Eye (tissue), 1 donor: Measurements from ENCODE around the gene EVI5L.
A peak's percentile ranks its signal among the peaks of the same experiment; 100 is the strongest.

ENCODE experiments used
- DNase-seq: peaks from one replicate; pipeline ENCODE4 v3.0.0-alpha.2; 2015

Gene EVI5L

GRCh38 chr19:7861619-7862412 is 31.8 kb downstream of the EVI5L start:
- DNase-seq, result no peak

- DNase-seq, result peak; percentile 92
Measured at GRCh38 chr19:7862413-7862951, 32.5 kb downstream of the EVI5L start.

- peak; percentile 61 for DNase-seq
Measured at GRCh38 chr19:7863157-7863970, 33.3 kb downstream of the EVI5L start.

GRCh38 chr19:7863971-7864689 is 34.1 kb downstream of the EVI5L start:
- DNase-seq, result no peak

- DNase-seq, result no peak
Measured at GRCh38 chr19:7864690-7865074, 34.7 kb downstream of the EVI5L start.

- no peak for DNase-seq
Measured at GRCh38 chr19:7865262-7865911, 35.4 kb downstream of the EVI5L start.

- DNase-seq, result no peak
Measured at GRCh38 chr19:7866399-7867091, 36.5 kb downstream of the EVI5L start.

GRCh38 chr19:7867092-7867844 is 37.2 kb downstream of the EVI5L start:
- DNase-seq, result no peak

GRCh38 chr19:7868326-7868670 is 38.3 kb downstream of the EVI5L start:
- no peak for DNase-seq

- DNase-seq, result peak; percentile 90
Measured at GRCh38 chr19:7868671-7869452, 38.8 kb downstream of the EVI5L start.

- DNase-seq, result peak; percentile 77
Measured at GRCh38 chr19:7869453-7869909, 39.5 kb downstream of the EVI5L start.

- DNase-seq, result peak; percentile 70
Measured at GRCh38 chr19:7869910-7870511, 40.0 kb downstream of the EVI5L start.

GRCh38 chr19:7870571-7871436 is 40.8 kb downstream of the EVI5L start:
- DNase-seq, result no peak

GRCh38 chr19:7871437-7872305 is 41.7 kb downstream of the EVI5L start:
- peak; percentile 92 for DNase-seq

- no peak for DNase-seq
Measured at GRCh38 chr19:7872306-7873204, 42.5 kb downstream of the EVI5L start.

- peak; percentile 56 for DNase-seq
Measured at GRCh38 chr19:7873304-7874075, 43.5 kb downstream of the EVI5L start.
